ENCODE results near the gene KRAS.
A peak's percentile ranks its signal among the peaks of the same experiment; 100 is the strongest.

Gene KRAS

DNA sequence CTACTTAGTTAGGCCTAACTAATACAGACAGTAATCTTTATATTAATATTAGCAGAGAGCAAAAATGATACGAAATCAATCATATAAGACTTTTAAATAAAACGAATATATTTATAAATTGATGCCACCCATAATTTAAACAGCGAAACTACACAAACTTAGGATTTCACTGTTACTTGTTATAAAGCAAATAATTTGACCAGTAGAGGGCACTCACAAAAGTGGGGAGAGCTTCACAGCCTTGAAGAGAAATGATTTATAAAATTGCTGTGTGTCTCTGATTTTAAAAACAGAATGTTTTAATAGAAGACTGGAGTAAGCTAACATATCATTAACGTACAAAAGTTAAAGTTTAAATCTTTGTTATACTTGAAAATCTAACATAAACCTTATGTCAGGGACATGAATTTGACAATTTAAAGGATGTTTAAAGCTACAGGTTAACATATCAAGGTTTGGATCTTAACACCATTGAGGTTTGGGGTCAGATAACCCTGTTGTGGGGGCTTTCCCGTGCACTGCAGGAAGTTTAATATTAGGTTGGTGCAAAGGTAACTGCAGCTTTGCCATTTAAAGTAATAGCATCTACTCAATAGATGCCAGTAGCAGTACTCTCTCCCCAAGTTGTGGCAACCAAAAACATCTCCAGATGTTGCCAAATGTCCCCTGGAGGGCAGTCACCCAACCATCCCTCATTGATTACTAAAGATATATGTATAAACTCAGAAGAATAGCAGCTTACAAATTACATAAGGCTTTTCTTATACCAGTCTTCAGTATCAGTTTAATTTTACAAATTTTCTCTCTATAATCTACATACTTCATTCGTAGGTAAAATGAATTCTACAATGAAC lies 9.3 kb downstream of the KRAS start:
- Histone ChIP-seq H3K27me3 (ENCODE audit: control insufficient read depth, insufficient read depth, low read length) (no peaks in the 10 kb centered on the region), H3K27ac (ENCODE audit: low read depth, low read length) (no peak overlapping the region), H3K36me3 (ENCODE audit: control insufficient read depth, insufficient read depth, low read length) (peaks cover 46% of the 10 kb centered on the region), H3K4me3 (ENCODE audit: low read depth, low read length) (no peak overlapping the region), H3K9ac (ENCODE audit: low read length) (no peak overlapping the region), H3K4me1 (ENCODE audit: control insufficient read depth, insufficient read depth, low read length) (no peaks in the 10 kb centered on the region), H3K9me3 (ENCODE audit: control insufficient read depth, insufficient read depth, low read depth, low read length) (no peaks in the 10 kb centered on the region)

DNA sequence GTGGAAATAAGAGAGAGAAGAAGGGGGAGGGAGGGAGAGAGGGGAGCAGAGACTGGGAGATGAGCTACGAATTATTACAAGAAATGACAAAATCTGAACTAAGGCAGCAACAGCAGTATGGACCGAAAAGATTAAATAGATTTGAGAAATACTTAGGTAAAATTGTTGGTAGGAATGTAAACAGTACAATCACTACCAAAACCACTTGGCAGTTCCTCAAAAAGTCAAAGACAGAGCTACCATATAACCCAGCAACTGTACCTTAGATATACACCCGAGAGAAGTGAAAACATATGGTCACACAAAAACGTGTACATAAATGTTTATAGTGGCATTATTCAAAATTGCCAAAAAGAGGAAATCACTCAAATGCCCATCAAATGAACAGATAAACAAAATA lies 14.1 kb downstream of the KRAS start:
- no peak overlapping the region for H3K27ac ChIP-seq (ENCODE audit: low read depth, low read length)
- H3K9ac ChIP-seq (ENCODE audit: low read length), result no peak overlapping the region
- H3K27me3 ChIP-seq (ENCODE audit: control insufficient read depth, insufficient read depth, low read length), result no peaks in the 10 kb centered on the region
- no peaks in the 10 kb centered on the region for H3K9me3 ChIP-seq (ENCODE audit: control insufficient read depth, insufficient read depth, low read depth, low read length)
- no peak overlapping the region for H3K4me3 ChIP-seq (ENCODE audit: low read depth, low read length)
- peaks cover 49% of the 10 kb centered on the region for H3K36me3 ChIP-seq (ENCODE audit: control insufficient read depth, insufficient read depth, low read length)
- no peaks in the 10 kb centered on the region for H3K4me1 ChIP-seq (ENCODE audit: control insufficient read depth, insufficient read depth, low read length)

DNA sequence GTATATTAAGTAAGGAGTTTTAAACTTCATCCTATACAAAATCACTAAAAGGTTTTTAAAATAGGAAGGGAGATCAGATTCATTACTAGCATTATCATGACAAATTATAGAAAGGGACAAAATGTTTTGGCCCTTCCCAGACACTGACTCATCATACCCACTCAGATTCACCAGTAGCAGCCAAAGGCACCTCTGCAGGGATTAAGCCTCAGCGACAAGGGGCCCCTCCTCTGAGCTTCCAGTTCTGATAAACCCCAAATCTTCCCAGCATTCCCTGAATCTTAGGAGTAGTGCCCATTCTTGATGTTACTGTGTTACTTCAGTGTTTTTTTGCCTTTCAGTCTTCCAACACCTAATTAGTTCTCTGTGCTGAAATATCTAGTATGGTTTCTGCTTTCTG lies 14.5 kb downstream of the KRAS start:
- Histone ChIP-seq H3K36me3 (ENCODE audit: control insufficient read depth, insufficient read depth, low read length) (peaks cover 51% of the 10 kb centered on the region), H3K27me3 (ENCODE audit: control insufficient read depth, insufficient read depth, low read length) (no peaks in the 10 kb centered on the region), H3K9me3 (ENCODE audit: control insufficient read depth, insufficient read depth, low read depth, low read length) (no peaks in the 10 kb centered on the region)

DNA sequence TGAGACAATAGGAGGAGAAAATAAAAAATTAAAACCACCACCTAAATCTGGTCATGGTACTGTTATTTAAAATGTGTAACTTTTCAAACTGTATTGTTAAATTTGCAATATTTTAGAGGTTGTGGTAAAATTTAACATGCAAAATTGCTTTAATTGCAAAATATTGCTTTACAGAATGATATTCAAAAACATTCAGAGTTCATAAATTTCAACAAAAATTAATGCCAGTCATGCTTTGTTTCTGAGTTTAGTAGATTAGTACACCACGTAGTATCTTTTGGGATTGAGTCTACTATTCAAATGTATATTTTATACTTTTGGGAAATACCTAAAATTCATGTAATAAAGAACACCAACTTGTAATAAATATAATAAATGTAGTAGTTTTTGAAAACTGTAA lies 37.4 kb downstream of the KRAS start:
- Histone ChIP-seq H3K27ac (ENCODE audit: low read depth, low read length) (no peak overlapping the region), H3K27me3 (ENCODE audit: control insufficient read depth, insufficient read depth, low read length) (no peaks in the 10 kb centered on the region), H3K4me1 (ENCODE audit: control insufficient read depth, insufficient read depth, low read length) (no peaks in the 10 kb centered on the region), H3K4me3 (ENCODE audit: low read depth, low read length) (no peak overlapping the region), H3K9me3 (ENCODE audit: control insufficient read depth, insufficient read depth, low read depth, low read length) (no peaks in the 10 kb centered on the region), H3K36me3 (ENCODE audit: control insufficient read depth, insufficient read depth, low read length) (peaks cover 19% of the 10 kb centered on the region), H3K9ac (ENCODE audit: low read length) (no peak overlapping the region)

More for the DNA sequence above, 14.5 kb downstream of the KRAS start:
- Histone ChIP-seq H3K9ac (ENCODE audit: low read length) (no peak overlapping the region), H3K4me1 (ENCODE audit: control insufficient read depth, insufficient read depth, low read length) (no peaks in the 10 kb centered on the region), H3K27ac (ENCODE audit: low read depth, low read length) (no peak overlapping the region), H3K4me3 (ENCODE audit: low read depth, low read length) (no peak overlapping the region)

DNA sequence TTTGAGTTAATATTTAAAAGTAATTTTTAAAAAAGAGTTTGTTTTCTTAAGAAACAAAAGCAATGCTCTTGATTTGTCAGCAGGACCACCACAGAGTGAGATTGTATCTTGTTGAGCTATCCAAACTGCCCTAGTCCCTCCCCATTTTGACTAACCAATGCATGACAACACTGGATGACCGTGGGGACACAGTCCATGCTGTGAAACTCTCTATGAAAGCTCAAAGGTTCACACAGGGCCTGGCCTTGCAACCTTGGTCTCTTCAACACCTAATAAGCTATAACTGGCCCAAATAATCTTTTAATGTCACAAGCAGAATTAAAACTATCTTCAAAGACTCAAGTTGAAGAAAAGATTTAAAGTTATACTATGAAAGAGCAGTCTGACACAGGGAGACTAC lies 42.2 kb downstream of the KRAS start:
- H3K4me1 ChIP-seq (ENCODE audit: control insufficient read depth, insufficient read depth, low read length), result no peaks in the 10 kb centered on the region
- H3K36me3 ChIP-seq (ENCODE audit: control insufficient read depth, insufficient read depth, low read length), result peaks cover 33% of the 10 kb centered on the region
- no peaks in the 10 kb centered on the region for H3K27me3 ChIP-seq (ENCODE audit: control insufficient read depth, insufficient read depth, low read length)
- no peak overlapping the region for H3K27ac ChIP-seq (ENCODE audit: low read depth, low read length)
- no peak overlapping the region for H3K4me3 ChIP-seq (ENCODE audit: low read depth, low read length)
- no peaks in the 10 kb centered on the region for H3K9me3 ChIP-seq (ENCODE audit: control insufficient read depth, insufficient read depth, low read depth, low read length)
- no peak overlapping the region for H3K9ac ChIP-seq (ENCODE audit: low read length)

DNA sequence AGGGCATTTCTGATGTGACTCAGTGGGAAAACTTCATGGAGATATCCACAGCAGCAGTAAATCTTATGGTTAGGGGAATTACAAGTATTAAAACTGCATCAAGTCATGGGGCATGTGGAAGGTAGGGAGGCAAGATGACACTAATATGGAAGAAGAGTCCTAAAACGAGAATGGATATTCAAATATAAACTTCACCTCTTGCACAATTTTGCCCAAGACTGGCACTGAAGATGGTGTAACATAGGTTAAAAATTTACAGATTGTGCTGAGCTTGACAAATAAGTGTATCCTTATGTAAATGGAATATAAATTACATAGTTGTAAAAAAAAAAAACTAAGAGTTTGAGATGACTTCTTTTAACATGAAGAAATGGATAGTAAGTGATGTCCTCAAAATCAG lies 42.9 kb downstream of the KRAS start:
- no peak overlapping the region for H3K9ac ChIP-seq (ENCODE audit: low read length)
- no peak overlapping the region for H3K27ac ChIP-seq (ENCODE audit: low read depth, low read length)
- no peaks in the 10 kb centered on the region for H3K9me3 ChIP-seq (ENCODE audit: control insufficient read depth, insufficient read depth, low read depth, low read length)
- no peaks in the 10 kb centered on the region for H3K27me3 ChIP-seq (ENCODE audit: control insufficient read depth, insufficient read depth, low read length)
- H3K4me1 ChIP-seq (ENCODE audit: control insufficient read depth, insufficient read depth, low read length), result no peaks in the 10 kb centered on the region
- H3K4me3 ChIP-seq (ENCODE audit: low read depth, low read length), result no peak overlapping the region
- peaks cover 36% of the 10 kb centered on the region for H3K36me3 ChIP-seq (ENCODE audit: control insufficient read depth, insufficient read depth, low read length)

DNA sequence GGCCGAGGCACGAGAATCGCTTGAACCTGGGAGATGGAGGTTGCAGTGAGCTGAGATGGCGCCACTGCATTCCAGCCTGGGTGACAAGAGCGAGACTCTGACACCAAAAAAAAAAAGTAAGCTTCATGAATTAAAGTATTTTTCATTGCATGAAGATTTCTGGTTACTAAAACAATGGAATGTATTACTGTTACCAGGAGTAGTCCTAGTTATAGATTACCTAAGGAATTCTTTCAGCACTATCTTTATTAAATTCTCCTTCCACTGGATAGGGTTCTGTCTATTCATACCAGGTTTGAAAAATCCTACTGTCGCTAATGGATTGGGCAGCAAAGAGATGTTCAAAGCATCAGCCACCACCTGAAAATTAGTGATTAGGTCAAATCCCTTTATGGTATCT lies 43.3 kb downstream of the KRAS start:
- Histone ChIP-seq H3K4me1 (ENCODE audit: control insufficient read depth, insufficient read depth, low read length) (no peaks in the 10 kb centered on the region), H3K9me3 (ENCODE audit: control insufficient read depth, insufficient read depth, low read depth, low read length) (no peaks in the 10 kb centered on the region), H3K9ac (ENCODE audit: low read length) (no peak overlapping the region), H3K27ac (ENCODE audit: low read depth, low read length) (no peak overlapping the region), H3K36me3 (ENCODE audit: control insufficient read depth, insufficient read depth, low read length) (peaks cover 36% of the 10 kb centered on the region), H3K27me3 (ENCODE audit: control insufficient read depth, insufficient read depth, low read length) (no peaks in the 10 kb centered on the region), H3K4me3 (ENCODE audit: low read depth, low read length) (no peak overlapping the region)

DNA sequence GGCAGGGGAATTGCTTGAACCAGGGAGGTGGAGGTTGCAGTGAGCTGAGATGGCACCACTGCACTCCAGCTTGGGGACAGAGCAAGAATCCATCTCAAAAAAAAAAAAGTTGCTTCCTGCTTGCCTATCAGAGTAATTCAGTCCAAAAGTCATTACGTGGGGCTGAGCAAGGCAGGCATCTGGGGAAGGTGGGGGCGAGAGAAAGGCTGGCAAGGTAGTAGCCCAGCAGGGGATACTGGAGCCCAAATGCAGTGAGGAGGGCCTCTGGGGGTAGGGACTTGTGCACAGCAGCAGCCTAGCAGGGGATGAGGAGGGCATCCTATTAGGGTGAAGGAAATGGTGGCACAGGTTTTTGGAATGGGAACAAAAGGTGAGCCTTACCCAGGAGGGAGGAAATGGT lies 48.6 kb downstream of the KRAS start:
- Histone ChIP-seq H3K9me3 (ENCODE audit: control insufficient read depth, insufficient read depth, low read depth, low read length) (no peaks in the 10 kb centered on the region), H3K27ac (ENCODE audit: low read depth, low read length) (no peak overlapping the region), H3K4me3 (ENCODE audit: low read depth, low read length) (no peak overlapping the region), H3K36me3 (ENCODE audit: control insufficient read depth, insufficient read depth, low read length) (peaks cover 8% of the 10 kb centered on the region; the same call in 1 of the 2 replicates), H3K9ac (ENCODE audit: low read length) (no peak overlapping the region), H3K4me1 (ENCODE audit: control insufficient read depth, insufficient read depth, low read length) (no peaks in the 10 kb centered on the region), H3K27me3 (ENCODE audit: control insufficient read depth, insufficient read depth, low read length) (no peaks in the 10 kb centered on the region)

DNA sequence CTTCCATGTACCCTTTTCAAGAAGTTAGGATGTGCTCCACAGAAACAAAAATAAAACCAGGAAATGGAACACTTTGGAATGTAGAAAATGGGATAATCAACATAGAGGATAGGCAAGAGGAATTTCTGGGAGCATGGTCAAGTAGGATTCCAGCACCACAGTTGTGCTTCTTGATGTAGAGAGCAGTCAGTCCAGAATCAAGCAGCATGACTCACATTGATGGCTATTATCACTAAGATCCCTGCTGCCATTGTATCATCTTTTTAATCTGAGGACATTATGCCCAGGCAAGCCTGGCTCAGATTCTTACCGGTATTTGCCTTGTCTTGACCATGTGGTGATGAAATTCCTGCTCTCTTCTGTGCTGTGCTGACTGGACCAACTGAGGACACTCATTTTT lies 50.0 kb downstream of the KRAS start:
- no peak overlapping the region for H3K9ac ChIP-seq (ENCODE audit: low read length)
- H3K9me3 ChIP-seq (ENCODE audit: control insufficient read depth, insufficient read depth, low read depth, low read length), result no peaks in the 10 kb centered on the region
- H3K36me3 ChIP-seq (ENCODE audit: control insufficient read depth, insufficient read depth, low read length), result 0 out of 2 replicates have a peak, but pooled peaks cover 3% of the 10 kb centered on the region
- H3K4me3 ChIP-seq (ENCODE audit: low read depth, low read length), result no peak overlapping the region
- no peaks in the 10 kb centered on the region for H3K27me3 ChIP-seq (ENCODE audit: control insufficient read depth, insufficient read depth, low read length)
- H3K27ac ChIP-seq (ENCODE audit: low read depth, low read length), result no peak overlapping the region
- peaks cover 5% of the 10 kb centered on the region; the same call in 1 of the 2 replicates for H3K4me1 ChIP-seq (ENCODE audit: control insufficient read depth, insufficient read depth, low read length)

DNA sequence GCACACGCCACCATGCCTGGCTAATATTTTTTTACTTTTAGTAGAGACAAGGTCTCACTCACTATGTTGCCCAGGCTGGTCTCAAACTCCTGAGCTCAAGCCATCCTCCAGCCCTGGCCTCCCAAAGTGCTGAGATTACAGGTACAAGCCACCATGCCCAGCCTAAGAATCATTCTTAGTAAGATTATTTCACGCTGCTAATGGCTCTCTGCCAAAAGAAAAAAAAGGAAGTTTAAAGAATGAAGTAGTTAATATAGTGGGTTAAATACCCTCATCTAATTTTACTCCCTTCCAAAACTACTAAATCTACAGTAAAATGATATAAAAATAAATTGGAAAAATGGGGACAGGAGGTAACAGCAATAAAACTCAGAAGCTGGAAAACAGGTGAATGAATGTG lies 53.1 kb downstream of the KRAS start:
- no peaks in the 10 kb centered on the region for H3K36me3 ChIP-seq (ENCODE audit: control insufficient read depth, insufficient read depth, low read length)
- H3K27ac ChIP-seq (ENCODE audit: low read depth, low read length), result no peak overlapping the region
- no peak overlapping the region for H3K4me3 ChIP-seq (ENCODE audit: low read depth, low read length)
- H3K9ac ChIP-seq (ENCODE audit: low read length), result no peak overlapping the region
- no peaks in the 10 kb centered on the region for H3K9me3 ChIP-seq (ENCODE audit: control insufficient read depth, insufficient read depth, low read depth, low read length)
- H3K27me3 ChIP-seq (ENCODE audit: control insufficient read depth, insufficient read depth, low read length), result no peaks in the 10 kb centered on the region
- peaks cover 8% of the 10 kb centered on the region; the same call in 1 of the 2 replicates for H3K4me1 ChIP-seq (ENCODE audit: control insufficient read depth, insufficient read depth, low read length)

DNA sequence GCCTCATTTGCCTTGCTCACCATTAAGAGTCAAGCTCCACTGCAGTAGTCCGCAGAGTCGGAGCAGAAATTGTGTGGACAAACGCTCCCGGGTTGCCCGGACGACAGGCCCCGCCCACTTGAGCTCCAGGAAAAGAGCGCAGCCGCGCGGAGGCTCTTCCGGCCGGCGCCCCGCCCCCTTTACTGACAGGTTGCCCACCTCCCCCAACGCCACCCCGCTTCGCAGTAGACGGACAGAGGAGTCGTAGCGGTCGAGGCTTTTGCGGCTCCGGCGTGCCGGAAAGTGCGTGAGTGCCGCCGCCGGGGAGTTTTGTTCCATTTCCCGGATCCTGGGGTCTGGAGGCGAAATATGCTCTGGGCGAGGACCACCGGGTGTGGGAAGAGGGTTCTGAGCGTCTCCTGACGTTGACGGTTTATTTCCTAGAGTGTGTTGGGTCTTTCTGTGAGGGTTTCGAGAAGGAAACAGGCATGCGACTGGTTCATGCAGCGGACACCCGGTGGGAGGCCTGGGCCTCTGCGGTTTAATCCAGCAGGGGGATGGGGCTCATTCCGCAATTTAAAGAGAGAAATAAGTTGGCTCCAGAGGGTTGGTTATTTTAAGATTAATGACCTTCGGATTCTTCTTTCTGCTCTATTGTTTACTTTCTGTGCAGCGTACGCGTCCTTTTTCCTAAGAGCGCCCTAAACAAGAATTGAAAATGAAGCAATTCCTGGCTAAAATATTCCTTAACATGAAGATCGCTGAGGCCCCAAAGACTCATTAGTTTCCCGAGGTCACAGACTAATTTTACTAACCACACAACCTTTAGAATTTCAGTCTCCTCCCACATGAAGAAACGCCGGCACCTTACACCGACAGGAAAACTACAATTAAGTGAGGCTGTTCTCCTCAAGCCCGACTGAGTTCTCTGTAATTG lies 55.4 kb downstream of the KRAS start, which contains the start of the genes DNAI7 and ETFRF1:
DNAI7 (minus strand) TSS at position 105 of the 916 bp plus-strand sequence; CDS start at position 23, 82 bp downstream.
ETFRF1 (plus strand) TSS at position 182 of the 916 bp plus-strand sequence. CDS start 8,720 bp downstream, outside the sequence.
- no peaks in the 10 kb centered on the region for H3K36me3 ChIP-seq (ENCODE audit: control insufficient read depth, insufficient read depth, low read length)
- H3K4me3 ChIP-seq (ENCODE audit: low read depth, low read length), result peak within 1 kb of the TSS; percentile 95
- no peaks in the 10 kb centered on the region for H3K27me3 ChIP-seq (ENCODE audit: control insufficient read depth, insufficient read depth, low read length)
- no peaks in the 10 kb centered on the region for H3K9me3 ChIP-seq (ENCODE audit: control insufficient read depth, insufficient read depth, low read depth, low read length)
- peaks cover 8% of the 10 kb centered on the region; the same call in 1 of the 2 replicates for H3K4me1 ChIP-seq (ENCODE audit: control insufficient read depth, insufficient read depth, low read length)
- peak within 1 kb of the TSS; percentile 95 for H3K9ac ChIP-seq (ENCODE audit: low read length)
- H3K27ac ChIP-seq (ENCODE audit: low read depth, low read length), result peak within 1 kb of the TSS; percentile 86
